A549 (cell line): ENCODE measurements around the gene SRCIN1. TPM values are rescaled to one million over a fixed set of nuclear protein-coding genes. Genes with fewer than 3 reads are reported as not detected.

ENCODE experiments used
- ATAC-seq, 2 experiments: fragments of 200-7000 bp in 1 of 2; fragments of >200 bp in 1 of 2; cut with Nextera tagmentation in 1 of 2; cut with Tn5 transposase in 1 of 2; 3 replicates each; pipeline versions ENCODE4 v1.8.0 to v1.9.1; 2018 to 2020; ENCODE audit warnings: mild to moderate bottlenecking in 1 of 2, moderate library complexity in 1 of 2
- CTCF ChIA-PET: fragments of 300-600 bp; sonication (Branson Sonifier 250); formaldehyde crosslinking; extraction: SDS; loops from one replicate; lab custom pipeline; 2021; ENCODE audit warnings: antibody characterized with exemption, inconsistent platforms; lab: Yijun Ruan, JAX
- POLR2A ChIA-PET: fragments of 350-600 bp; formaldehyde crosslinking; extraction: SDS; loops from one replicate; lab custom pipeline; 2021; ENCODE audit warnings: antibody characterized with exemption, inconsistent platforms; lab: Yijun Ruan, JAX
- DNase-seq, 2 experiments: peaks; one replicate each; pipeline versions ENCODE4 v3.0.0 to v3.0.0-alpha.2; 2011 to 2016; ENCODE audit warnings: low read depth in 1 of 2, low spot score in 1 of 2
- FAIRE-seq: peaks from 2 replicates; lab custom pipeline; 2011; peaks lifted over from hg19 to GRCh38; lab: Jason Lieb, UNC
- H3K27ac ChIP-seq, 2 experiments: fragments of >200 bp; sonication (Bioruptor Twin); formaldehyde crosslinking; 3 replicates each; pipeline ENCODE4 v1.5.1; 2016 to 2017
- H3K4me1 ChIP-seq: fragments of >200 bp; sonication (Bioruptor Twin); formaldehyde crosslinking; 3 replicates; pipeline ENCODE4 v1.6.1; 2016
- H3K4me2 ChIP-seq: fragments of >200 bp; sonication (Bioruptor Twin); formaldehyde crosslinking; 3 replicates; pipeline ENCODE4 v1.6.1; 2016
- H3K4me3 ChIP-seq: fragments of >200 bp; sonication (Bioruptor Twin); formaldehyde crosslinking; 3 replicates; pipeline ENCODE4 v1.5.1; 2016
- H3K9me3 ChIP-seq: fragments of >200 bp; sonication (Bioruptor Twin); formaldehyde crosslinking; 3 replicates; pipeline ENCODE4 v1.6.1; 2016
- CBX8 ChIP-seq: fragments of 200-600 bp; sonication (generic); IDR thresholded peaks from 2 replicates; pipeline ENCODE4 v1.6.1; 2016
- CEBPB ChIP-seq, 2 experiments: fragments of >200 bp in 1 of 2; sonication (Bioruptor Twin) in 1 of 2; formaldehyde crosslinking in 1 of 2; IDR thresholded peaks; 2 replicates each; pipeline ENCODE4 v1.6.1; 2012 to 2016
- CHD2 ChIP-seq: fragments of 150-350 bp; IDR thresholded peaks from 2 replicates; pipeline ENCODE4 v1.6.1; 2014; ENCODE audit warnings: low read length; ENCODE audit not compliant: partially characterized antibody
- EHF ChIP-seq: fragments of 250-450 bp; sonication (Bioruptor Pico); IDR thresholded peaks from 2 replicates; pipeline ENCODE4 v1.5.0; 2020; ENCODE audit warnings: mild to moderate bottlenecking
- EHMT2 ChIP-seq: fragments of 200-600 bp; sonication (generic); IDR thresholded peaks from 2 replicates; pipeline ENCODE4 v1.6.1; 2016; ENCODE audit warnings: antibody characterized with exemption, low read depth, mild to moderate bottlenecking, moderate library complexity
- ESRRA ChIP-seq: fragments of 150-350 bp; IDR thresholded peaks from 2 replicates; pipeline ENCODE4 v1.6.1; 2014; ENCODE audit warnings: mild to moderate bottlenecking, low read length, borderline replicate concordance
- FOSB ChIP-seq: fragments of 250-450 bp; sonication (Bioruptor Pico); IDR thresholded peaks from 2 replicates; pipeline ENCODE4 v1.5.0; 2020; ENCODE audit warnings: mild to moderate bottlenecking, moderate library complexity
- GATA3 ChIP-seq: IDR thresholded peaks from 2 replicates; pipeline ENCODE4 v1.6.1; 2012; ENCODE audit warnings: borderline replicate concordance
- JUN ChIP-seq, 2 experiments: fragments of >200 bp; sonication (Bioruptor Twin); formaldehyde crosslinking; IDR thresholded peaks; 2 replicates in 1 of 2; 3 replicates in 1 of 2; pipeline ENCODE4 v1.6.1; 2016 to 2017
- KDM1A ChIP-seq: fragments of 200-600 bp; sonication (generic); IDR thresholded peaks from 2 replicates; pipeline ENCODE4 v1.6.1; 2016; ENCODE audit warnings: low read depth, mild to moderate bottlenecking
- MAZ ChIP-seq: fragments of 150-350 bp; IDR thresholded peaks from 2 replicates; pipeline ENCODE4 v1.6.1; 2014; ENCODE audit warnings: antibody characterized with exemption, low read depth, low read length, borderline replicate concordance
- MYC ChIP-seq: IDR thresholded peaks from 2 replicates; pipeline ENCODE4 v1.6.1; 2012; ENCODE audit warnings: mild to moderate bottlenecking, inconsistent platforms, low read length, improper control_type of control experiment, borderline replicate concordance
- RCOR1 ChIP-seq: fragments of 150-350 bp; IDR thresholded peaks from 2 replicates; pipeline ENCODE4 v1.6.1; 2014; ENCODE audit warnings: antibody characterized with exemption, low read length, low read depth
- ZC3H11A ChIP-seq: fragments of 450-650 bp; IDR thresholded peaks from 2 replicates; pipeline ENCODE4 v1.6.1; 2014; ENCODE audit warnings: antibody characterized with exemption, mild to moderate bottlenecking
- ZNF302 ChIP-seq: fragments of 250-450 bp; sonication (Bioruptor Pico); IDR thresholded peaks from 2 replicates; pipeline ENCODE4 v1.9.0; 2021; ENCODE audit warnings: inconsistent platforms, mild to moderate bottlenecking, moderate library complexity
- ZSCAN20 ChIP-seq: fragments of 250-450 bp; sonication (Bioruptor Pico); IDR thresholded peaks from 2 replicates; pipeline ENCODE4 v1.8.0; 2022; ENCODE audit warnings: mild to moderate bottlenecking, moderate library complexity
- WGBS: methylation state at CpG from one replicate; pipeline ENCODE4 v1.1.6; 2017; ENCODE audit errors: missing lambda C conversion rate; 5-methylcytosine and 5-hydroxymethylcytosine counted together
- polyA plus RNA-seq, 4 experiments: library from polyadenylated mRNA; depleted of rRNA in 3 of 4; stranded (reverse); fragments of >200 nt; fragmentation: RNase III in 1 of 4; extraction: RNeasy Plus Mini Kit Qiagen cat#74134 plus additional on column Dnase treatment in 1 of 4; gene quantifications; 2 replicates in 3 of 4; 3 replicates in 1 of 4; pipeline ENCODE4 v1.2.3, GENCODE V29; 2011 to 2017
- TF ChIP-seq, protein P1 (sequence below): fragments of >200 bp; sonication (Bioruptor Twin); formaldehyde crosslinking; IDR thresholded peaks from 3 replicates; pipeline ENCODE4 v1.5.1; 2016
- TF ChIP-seq, protein P2 (sequence below): IDR thresholded peaks from 2 replicates; pipeline ENCODE4 v1.6.1; 2012
- TF ChIP-seq, protein P3 (sequence below): fragments of 200-600 bp; sonication (generic); IDR thresholded peaks from 2 replicates; pipeline ENCODE4 v1.6.1; 2016; ENCODE audit warnings: antibody characterized with exemption, mild to moderate bottlenecking, moderate library complexity
- TF ChIP-seq, protein P4 (sequence below): IDR thresholded peaks from 2 replicates; pipeline ENCODE4 v1.6.1; 2012; ENCODE audit warnings: low read depth, borderline replicate concordance

The SRCIN1 gene
- polyA plus RNA-seq, 2 of the 4 experiments (the other 2 are of a cell fraction), result 1.4 to 2.1 TPM

DNA sequence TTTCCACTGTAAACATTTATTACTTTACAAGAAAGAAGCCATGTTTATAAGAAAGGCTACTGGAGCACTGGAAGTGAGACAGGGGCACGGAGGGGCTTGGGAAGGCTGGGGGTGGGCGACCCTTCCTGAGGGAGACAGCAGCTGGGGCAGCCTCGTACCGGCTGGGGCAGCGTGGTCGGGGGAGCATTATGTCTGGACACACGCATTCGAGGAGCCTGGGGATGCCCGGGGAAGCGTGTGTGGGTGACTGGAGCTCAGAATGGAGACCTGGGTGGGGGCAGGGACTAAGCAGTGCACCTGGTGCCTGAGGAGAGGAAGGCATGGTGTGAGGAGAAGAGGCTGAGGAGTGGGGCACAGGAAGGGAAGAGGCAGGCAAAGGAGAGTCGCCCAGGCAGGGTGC, 64.5 kb downstream of the SRCIN1 start:
- CTCF ChIA-PET, result interaction anchor here (0.8 to 28.4 kb wide), 7 partner anchors 8 to 126 kb away, joined by 3 to 948 read pairs (median 5); partner anchors contain the start of gene SRCIN1
- H3K9me3 ChIP-seq, result no peaks in the 10 kb centered on the region
- TF ChIP-seq CBX8 (no peak), MAZ (no peak), MYC (no peak), ESRRA (no peak), GATA3 (no peak), JUN (IDR thresholded peaks at IDR 0.05) (no peak), FOSB (no peak), EHMT2 (no peak), CEBPB (IDR thresholded peaks at IDR 0.05) (no peak)
- TF ChIP-seq, protein P1, sequence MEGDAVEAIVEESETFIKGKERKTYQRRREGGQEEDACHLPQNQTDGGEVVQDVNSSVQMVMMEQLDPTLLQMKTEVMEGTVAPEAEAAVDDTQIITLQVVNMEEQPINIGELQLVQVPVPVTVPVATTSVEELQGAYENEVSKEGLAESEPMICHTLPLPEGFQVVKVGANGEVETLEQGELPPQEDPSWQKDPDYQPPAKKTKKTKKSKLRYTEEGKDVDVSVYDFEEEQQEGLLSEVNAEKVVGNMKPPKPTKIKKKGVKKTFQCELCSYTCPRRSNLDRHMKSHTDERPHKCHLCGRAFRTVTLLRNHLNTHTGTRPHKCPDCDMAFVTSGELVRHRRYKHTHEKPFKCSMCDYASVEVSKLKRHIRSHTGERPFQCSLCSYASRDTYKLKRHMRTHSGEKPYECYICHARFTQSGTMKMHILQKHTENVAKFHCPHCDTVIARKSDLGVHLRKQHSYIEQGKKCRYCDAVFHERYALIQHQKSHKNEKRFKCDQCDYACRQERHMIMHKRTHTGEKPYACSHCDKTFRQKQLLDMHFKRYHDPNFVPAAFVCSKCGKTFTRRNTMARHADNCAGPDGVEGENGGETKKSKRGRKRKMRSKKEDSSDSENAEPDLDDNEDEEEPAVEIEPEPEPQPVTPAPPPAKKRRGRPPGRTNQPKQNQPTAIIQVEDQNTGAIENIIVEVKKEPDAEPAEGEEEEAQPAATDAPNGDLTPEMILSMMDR, result no peak
- TF ChIP-seq, all 56 proteins: peak for 0
- Histone ChIP-seq H3K4me1 (no peaks in the 10 kb centered on the region), H3K4me3 (no peak overlapping the region), H3K27ac (no peak overlapping the region), H3K4me2 (no peak overlapping the region)
- POLR2A ChIA-PET, result no interaction called here
- FAIRE-seq, result no peak
- WGBS, result 78% methylated on average over 11 of the region's 11 CpGs
- no peak for ATAC-seq
- no peak for DNase-seq

DNA sequence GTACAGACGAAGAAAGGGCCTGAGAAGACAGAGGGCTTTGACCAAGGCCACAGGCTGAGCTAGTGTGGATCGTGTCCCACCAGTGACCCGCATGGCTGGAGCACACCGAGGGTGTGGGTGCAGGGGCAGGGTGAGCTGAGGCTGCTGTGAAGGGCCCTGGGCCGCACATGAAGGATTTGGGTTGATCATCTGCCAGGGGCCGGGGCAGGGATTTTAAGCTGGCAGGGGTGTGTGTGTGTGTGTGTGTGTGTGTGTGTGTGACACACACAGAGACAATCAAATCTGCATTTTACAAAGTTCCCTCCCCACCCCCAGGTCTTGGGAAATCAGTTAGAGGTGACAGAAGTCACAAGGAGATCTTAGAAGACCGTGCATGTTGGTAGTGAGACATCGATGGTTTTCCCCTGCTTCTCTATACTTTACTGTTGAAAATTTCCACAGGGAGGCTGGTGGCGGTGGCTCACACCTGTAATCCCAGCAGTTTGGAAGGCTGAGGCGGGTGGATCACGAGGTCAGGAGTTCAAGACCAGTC, 65.2 kb downstream of the SRCIN1 start:
- FAIRE-seq (no peak), DNase-seq (no peak), ATAC-seq (no peak)
- ChIA-PET POLR2A (no interaction called here), CTCF (interaction anchor here (0.6 to 28.4 kb wide), 7 partner anchors 9 to 125 kb away, joined by 3 to 948 read pairs (median 4); partner anchors contain the start of gene SRCIN1)
- no peak overlapping the region for H3K4me3 ChIP-seq
- H3K4me2 ChIP-seq, result no peak overlapping the region
- H3K27ac ChIP-seq, result no peak overlapping the region
- no peaks in the 10 kb centered on the region for H3K9me3 ChIP-seq
- no peaks in the 10 kb centered on the region for H3K4me1 ChIP-seq
- 71% methylated on average over 11 of the region's 11 CpGs for WGBS
- TF ChIP-seq RCOR1 (no peak), EHF (CRISPR knock-in tag) (no peak), CHD2 (no peak), CEBPB (IDR thresholded peaks at IDR 0.05) (no peak), ZSCAN20 (CRISPR knock-in tag) (no peak), ZC3H11A (no peak), CBX8 (no peak)
- TF ChIP-seq, protein P2, sequence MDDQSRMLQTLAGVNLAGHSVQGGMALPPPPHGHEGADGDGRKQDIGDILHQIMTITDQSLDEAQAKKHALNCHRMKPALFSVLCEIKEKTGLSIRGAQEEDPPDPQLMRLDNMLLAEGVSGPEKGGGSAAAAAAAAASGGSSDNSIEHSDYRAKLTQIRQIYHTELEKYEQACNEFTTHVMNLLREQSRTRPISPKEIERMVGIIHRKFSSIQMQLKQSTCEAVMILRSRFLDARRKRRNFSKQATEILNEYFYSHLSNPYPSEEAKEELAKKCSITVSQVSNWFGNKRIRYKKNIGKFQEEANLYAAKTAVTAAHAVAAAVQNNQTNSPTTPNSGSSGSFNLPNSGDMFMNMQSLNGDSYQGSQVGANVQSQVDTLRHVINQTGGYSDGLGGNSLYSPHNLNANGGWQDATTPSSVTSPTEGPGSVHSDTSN, result no peak

DNA sequence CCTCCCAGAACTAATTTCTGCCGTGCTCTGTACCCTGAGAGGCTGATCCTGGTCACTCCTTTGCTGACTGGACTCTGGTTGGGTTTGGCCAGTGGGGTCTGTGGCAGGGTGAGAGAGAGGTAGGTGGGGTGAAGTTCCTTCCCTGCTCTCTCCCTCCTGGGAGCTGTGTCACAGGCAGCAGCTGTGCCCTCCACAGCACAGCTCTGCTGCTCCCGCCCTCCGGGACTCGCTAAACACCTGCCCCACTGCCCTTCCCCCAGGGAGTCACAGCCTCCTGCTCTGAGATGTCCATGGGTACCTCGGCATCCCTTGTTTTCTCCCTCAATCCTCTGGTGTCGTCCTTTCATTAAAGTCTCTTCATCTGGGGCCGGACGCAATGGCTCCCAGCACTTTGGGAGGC, 66.4 kb downstream of the SRCIN1 start:
- Histone ChIP-seq H3K4me3 (no peak overlapping the region), H3K4me1 (no peaks in the 10 kb centered on the region), H3K9me3 (no peaks in the 10 kb centered on the region), H3K4me2 (no peak overlapping the region), H3K27ac (no peak overlapping the region)
- WGBS, result 73% methylated on average over 8 of the region's 8 CpGs
- no peak for DNase-seq
- FAIRE-seq, result no peak
- ChIA-PET POLR2A (no interaction called here), CTCF (interaction anchor here (1.6 to 28.4 kb wide), 4 partner anchors 10 to 56 kb away, joined by 4 to 948 read pairs (median 8); partner anchors contain the start of gene SRCIN1)
- TF ChIP-seq MAZ (no peak), ZNF302 (CRISPR knock-in tag) (no peak), JUN (IDR thresholded peaks at IDR 0.05) (no peak), CHD2 (no peak), KDM1A (no peak)
- TF ChIP-seq, protein P3, sequence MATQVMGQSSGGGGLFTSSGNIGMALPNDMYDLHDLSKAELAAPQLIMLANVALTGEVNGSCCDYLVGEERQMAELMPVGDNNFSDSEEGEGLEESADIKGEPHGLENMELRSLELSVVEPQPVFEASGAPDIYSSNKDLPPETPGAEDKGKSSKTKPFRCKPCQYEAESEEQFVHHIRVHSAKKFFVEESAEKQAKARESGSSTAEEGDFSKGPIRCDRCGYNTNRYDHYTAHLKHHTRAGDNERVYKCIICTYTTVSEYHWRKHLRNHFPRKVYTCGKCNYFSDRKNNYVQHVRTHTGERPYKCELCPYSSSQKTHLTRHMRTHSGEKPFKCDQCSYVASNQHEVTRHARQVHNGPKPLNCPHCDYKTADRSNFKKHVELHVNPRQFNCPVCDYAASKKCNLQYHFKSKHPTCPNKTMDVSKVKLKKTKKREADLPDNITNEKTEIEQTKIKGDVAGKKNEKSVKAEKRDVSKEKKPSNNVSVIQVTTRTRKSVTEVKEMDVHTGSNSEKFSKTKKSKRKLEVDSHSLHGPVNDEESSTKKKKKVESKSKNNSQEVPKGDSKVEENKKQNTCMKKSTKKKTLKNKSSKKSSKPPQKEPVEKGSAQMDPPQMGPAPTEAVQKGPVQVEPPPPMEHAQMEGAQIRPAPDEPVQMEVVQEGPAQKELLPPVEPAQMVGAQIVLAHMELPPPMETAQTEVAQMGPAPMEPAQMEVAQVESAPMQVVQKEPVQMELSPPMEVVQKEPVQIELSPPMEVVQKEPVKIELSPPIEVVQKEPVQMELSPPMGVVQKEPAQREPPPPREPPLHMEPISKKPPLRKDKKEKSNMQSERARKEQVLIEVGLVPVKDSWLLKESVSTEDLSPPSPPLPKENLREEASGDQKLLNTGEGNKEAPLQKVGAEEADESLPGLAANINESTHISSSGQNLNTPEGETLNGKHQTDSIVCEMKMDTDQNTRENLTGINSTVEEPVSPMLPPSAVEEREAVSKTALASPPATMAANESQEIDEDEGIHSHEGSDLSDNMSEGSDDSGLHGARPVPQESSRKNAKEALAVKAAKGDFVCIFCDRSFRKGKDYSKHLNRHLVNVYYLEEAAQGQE, result no peak
- TF ChIP-seq, protein P4, sequence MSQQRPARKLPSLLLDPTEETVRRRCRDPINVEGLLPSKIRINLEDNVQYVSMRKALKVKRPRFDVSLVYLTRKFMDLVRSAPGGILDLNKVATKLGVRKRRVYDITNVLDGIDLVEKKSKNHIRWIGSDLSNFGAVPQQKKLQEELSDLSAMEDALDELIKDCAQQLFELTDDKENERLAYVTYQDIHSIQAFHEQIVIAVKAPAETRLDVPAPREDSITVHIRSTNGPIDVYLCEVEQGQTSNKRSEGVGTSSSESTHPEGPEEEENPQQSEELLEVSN, result no peak
- no peak for ATAC-seq
